HUES48 (cell line): ENCODE results near the gene MINDY4B.
"Not testable (repeated sequence)": the region's sequence is repeated elsewhere in the genome, so short reads cannot be mapped to it uniquely, and the experiment has no call there.

Experiments
- H3K27ac ChIP-seq: one replicate; pipeline ENCODE4 v1.7.0; 2013; ENCODE audit warnings: low read depth, low read length, inconsistent platforms
- H3K27me3 ChIP-seq: 2 replicates; pipeline ENCODE4 v1.6.1; 2013; ENCODE audit warnings: mild to moderate bottlenecking, low read length; ENCODE audit not compliant: control insufficient read depth, insufficient read depth
- H3K36me3 ChIP-seq: 2 replicates; pipeline ENCODE4 v1.6.1; 2013; ENCODE audit warnings: low read length; ENCODE audit not compliant: control insufficient read depth, insufficient read depth
- H3K4me1 ChIP-seq: 2 replicates; pipeline ENCODE4 v1.6.1; 2013; ENCODE audit warnings: mild to moderate bottlenecking, low read length; ENCODE audit not compliant: control insufficient read depth, insufficient read depth
- H3K4me3 ChIP-seq: 2 replicates; pipeline ENCODE4 v1.5.1; 2013; ENCODE audit warnings: mild to moderate bottlenecking, low read depth, low read length
- H3K9ac ChIP-seq: 2 replicates; pipeline ENCODE4 v1.6.1; 2013; ENCODE audit warnings: mild to moderate bottlenecking, low read depth, low read length, moderate library complexity
- H3K9me3 ChIP-seq: 2 replicates; pipeline ENCODE4 v1.6.1; 2013; ENCODE audit warnings: low read length; ENCODE audit not compliant: control insufficient read depth, insufficient read depth

Gene MINDY4B

DNA sequence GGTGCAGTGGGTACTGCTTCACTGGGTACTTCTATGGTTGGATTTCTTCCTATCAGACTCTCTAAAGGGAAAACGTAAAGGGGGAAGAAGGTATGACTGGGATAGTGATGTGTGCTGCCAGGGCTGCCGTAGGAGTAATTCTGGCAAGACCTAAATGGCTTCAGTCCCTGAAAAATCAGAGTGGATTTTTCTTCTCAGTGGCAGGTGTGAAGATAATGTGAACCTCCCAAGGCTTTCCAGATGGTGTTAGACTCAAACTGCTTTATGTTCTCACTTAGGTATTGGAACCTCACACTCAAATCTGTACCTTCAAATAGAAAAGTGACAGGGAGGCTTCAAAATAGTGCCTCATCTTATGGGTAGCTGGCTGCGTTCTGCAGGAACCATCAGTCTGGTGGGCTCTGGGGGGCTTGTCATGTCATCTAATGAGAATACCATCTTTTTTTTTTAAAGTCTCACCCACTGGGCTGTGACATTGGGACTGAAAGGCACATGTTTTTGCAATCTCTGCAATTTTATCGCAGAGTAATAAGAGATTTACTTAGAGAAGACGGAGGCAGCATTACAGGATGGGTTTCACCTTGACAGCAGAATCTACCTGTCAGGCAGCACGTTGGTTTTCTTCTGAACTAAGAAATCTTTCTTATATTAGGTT lies 28.5 kb downstream of the MINDY4B start:
- Histone ChIP-seq H3K9ac (no peak overlapping the region), H3K4me1 (no peaks in the 10 kb centered on the region), H3K36me3 (no peaks in the 10 kb centered on the region), H3K9me3 (no peaks in the 10 kb centered on the region), H3K4me3 (no peak overlapping the region), H3K27me3 (no peaks in the 10 kb centered on the region), H3K27ac (no peak overlapping the region)

DNA sequence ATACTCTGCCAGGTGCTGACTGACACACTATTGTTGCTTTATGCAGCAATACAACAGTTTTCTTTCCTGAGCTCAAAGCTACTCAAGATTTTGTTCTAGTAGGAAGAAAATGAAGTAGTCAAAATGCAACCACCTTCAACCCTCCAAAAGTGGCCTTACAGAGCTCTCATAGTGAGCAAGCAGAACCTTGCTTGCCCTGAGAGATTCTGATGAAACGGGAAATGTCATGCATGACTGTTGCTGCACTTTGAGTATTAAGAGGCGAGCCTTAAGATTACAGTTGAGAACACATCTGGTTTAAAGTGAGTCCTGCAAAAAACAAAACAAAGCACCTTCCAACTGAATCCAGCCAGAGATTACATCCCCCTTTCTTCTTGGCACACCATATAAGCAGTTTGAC lies 29.7 kb downstream of the MINDY4B start:
- Histone ChIP-seq H3K27me3 (no peaks in the 10 kb centered on the region), H3K27ac (no peak overlapping the region), H3K36me3 (no peaks in the 10 kb centered on the region), H3K9ac (no peak overlapping the region), H3K9me3 (no peaks in the 10 kb centered on the region), H3K4me1 (no peaks in the 10 kb centered on the region), H3K4me3 (no peak overlapping the region)

DNA sequence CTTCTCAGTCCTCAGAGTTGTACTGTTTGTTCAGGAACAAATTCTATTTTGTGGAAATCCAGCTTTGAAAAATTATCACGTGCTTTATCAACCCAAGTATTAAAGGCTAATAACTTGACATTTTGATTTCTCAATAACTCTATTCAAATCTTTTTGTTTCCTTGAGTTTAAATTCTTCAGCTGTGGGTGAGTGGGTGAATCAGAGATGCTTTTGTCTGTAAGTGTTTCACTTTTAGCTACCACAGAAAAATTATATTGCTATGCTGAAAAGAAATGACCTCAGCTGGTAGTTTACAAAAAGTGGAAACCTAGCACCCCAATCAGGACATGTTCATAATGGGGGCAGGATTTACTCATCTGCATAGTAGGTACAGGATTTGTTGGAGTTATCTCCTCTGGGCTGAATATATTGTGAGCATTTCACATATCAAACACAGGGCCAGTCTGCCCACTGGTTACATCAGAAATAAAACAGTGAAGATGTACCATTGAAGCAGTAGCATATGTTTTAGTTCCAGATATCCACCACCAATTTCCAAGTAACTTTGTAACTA lies 30.5 kb downstream of the MINDY4B start:
- H3K36me3 ChIP-seq, result no peaks in the 10 kb centered on the region
- no peaks in the 10 kb centered on the region for H3K9me3 ChIP-seq
- no peak overlapping the region for H3K4me3 ChIP-seq
- H3K27me3 ChIP-seq, result no peaks in the 10 kb centered on the region
- no peaks in the 10 kb centered on the region for H3K4me1 ChIP-seq
- no peak overlapping the region for H3K27ac ChIP-seq
- no peak overlapping the region for H3K9ac ChIP-seq

DNA sequence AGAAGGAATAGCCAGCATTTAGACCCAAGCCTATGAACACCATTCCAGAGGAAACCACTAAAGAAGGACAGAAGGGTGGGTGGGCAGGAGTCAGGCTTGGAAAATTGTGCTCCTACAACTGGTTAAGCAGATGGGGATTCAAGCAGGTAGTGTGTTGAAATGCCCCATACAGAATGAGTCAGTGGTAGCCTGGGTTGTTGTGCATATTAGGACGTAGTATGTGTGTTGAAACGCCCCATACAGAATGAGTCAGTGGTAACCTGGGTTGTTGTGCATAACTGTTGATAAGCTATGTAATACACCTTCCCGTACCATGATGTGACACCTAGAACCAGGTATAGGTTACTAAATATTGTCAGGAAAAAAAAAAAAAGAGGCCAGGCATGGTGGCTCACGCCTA lies 34.0 kb downstream of the MINDY4B start:
- no peak overlapping the region for H3K4me3 ChIP-seq
- no peaks in the 10 kb centered on the region for H3K36me3 ChIP-seq
- no peak overlapping the region for H3K27ac ChIP-seq
- H3K9me3 ChIP-seq, result no peaks in the 10 kb centered on the region
- H3K9ac ChIP-seq, result no peak overlapping the region
- no peaks in the 10 kb centered on the region for H3K27me3 ChIP-seq
- H3K4me1 ChIP-seq, result no peaks in the 10 kb centered on the region

DNA sequence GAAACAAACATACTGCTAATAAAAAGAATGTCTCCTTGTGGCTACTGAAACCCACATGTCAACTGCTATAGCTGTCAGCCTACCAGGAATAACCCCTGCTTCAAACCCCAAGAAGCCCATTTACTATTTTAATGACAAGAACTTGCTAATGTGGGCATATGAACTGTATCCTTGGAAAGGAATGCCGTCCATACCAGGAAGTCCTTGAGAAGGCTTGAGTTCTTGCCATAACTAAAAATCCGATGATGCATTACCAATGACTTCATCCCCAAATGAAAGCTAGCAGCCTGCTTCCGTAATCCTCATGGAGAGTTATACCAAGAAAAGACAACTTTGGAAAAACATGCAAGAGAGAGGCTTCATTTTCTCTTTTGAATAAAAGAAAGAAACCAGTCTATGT lies 34.8 kb downstream of the MINDY4B start:
- Histone ChIP-seq H3K27ac (no peak overlapping the region), H3K4me1 (no peaks in the 10 kb centered on the region; the same call in 1 of the 2 replicates), H3K27me3 (no peaks in the 10 kb centered on the region), H3K9ac (no peak overlapping the region), H3K9me3 (no peaks in the 10 kb centered on the region), H3K4me3 (no peak overlapping the region), H3K36me3 (no peaks in the 10 kb centered on the region)

DNA sequence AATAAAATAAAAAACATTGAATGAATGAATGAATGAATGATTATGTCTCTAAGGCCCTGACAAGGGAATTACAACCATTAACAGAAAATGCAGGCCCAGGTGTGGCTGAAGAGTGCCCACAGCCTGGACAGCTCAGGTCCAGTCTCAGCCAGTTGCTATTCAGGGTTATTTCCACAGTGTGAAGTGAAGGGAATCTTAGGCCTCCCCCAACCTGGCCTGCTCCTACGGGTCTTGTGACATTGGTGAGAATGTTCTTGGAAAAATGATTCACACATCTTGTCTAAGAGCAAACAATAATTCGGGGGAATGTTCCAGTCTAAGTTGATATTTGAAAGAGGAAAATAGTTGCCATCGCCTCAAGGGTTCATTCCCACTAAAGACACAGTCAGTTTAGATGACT lies 37.0 kb downstream of the MINDY4B start:
- no peaks in the 10 kb centered on the region for H3K9me3 ChIP-seq
- no peaks in the 10 kb centered on the region; the same call in 1 of the 2 replicates for H3K4me1 ChIP-seq
- no peaks in the 10 kb centered on the region for H3K27me3 ChIP-seq
- H3K9ac ChIP-seq, result no peak overlapping the region
- no peaks in the 10 kb centered on the region for H3K36me3 ChIP-seq
- H3K4me3 ChIP-seq, result no peak overlapping the region
- H3K27ac ChIP-seq, result no peak overlapping the region

DNA sequence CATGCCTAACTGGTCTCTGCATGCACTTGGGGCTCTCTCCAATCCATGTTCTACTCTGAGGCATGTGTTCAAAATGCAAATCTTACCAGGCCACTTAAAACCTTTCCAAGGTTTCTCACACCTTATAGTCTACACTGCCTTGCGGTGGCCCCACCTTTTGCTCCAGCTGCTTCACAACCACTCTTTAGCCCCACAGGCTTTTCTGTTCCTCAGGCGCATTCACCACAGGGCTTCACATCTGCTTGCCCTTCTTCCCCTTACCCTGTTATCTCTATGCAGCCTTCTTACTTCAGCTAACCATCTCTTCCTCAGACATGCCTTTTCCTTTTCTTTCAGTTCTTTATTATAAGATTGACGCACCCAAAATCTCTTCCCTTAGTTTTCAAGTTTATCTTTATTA lies 37.8 kb downstream of the MINDY4B start:
- no peaks in the 10 kb centered on the region; the same call in 1 of the 2 replicates for H3K4me1 ChIP-seq
- no peaks in the 10 kb centered on the region for H3K9me3 ChIP-seq
- H3K4me3 ChIP-seq, result no peak overlapping the region
- H3K27ac ChIP-seq, result no peak overlapping the region
- H3K9ac ChIP-seq, result no peak overlapping the region
- no peaks in the 10 kb centered on the region for H3K36me3 ChIP-seq
- H3K27me3 ChIP-seq, result no peaks in the 10 kb centered on the region

DNA sequence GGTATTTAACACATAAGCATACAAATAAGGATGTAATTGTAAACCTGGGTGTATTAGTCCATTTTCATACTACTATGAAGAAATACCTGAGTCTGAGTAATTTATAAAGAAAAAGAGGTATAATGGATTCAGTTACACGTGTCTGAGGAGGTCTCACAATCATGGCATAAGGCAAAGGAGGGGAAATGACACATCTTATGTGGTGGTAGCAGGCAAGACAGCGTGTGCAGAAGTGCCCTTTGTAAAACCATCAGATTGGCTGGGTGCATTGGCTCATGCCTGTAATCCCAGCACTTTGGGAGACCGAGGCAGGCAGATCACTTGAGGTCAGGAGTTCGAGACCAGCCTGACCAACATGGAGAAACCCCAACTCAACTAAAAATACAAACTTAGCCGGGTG lies 41.3 kb downstream of the MINDY4B start:
- not testable (repeated sequence) for H3K27me3 ChIP-seq, H3K27ac ChIP-seq

DNA sequence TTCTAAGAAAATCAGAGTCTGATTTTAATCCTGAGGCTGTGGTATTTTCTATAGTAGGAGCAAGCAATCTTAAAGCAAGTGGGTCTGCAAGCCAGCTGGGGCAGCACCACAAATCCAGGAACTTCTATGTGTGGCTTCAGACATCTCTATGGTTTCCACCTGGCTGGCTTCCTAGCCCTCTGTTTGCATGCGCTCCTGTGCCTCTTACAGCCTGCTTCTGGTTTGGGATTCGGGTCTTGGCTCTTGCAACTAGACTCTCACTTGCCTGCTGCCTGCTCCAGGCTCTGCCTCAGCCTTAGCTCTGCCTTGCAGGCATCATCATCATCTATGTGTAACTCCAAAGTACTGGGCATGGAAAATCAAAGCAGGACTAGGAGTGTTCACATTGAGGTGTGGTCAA lies 43.4 kb downstream of the MINDY4B start:
- Histone ChIP-seq H3K27me3 (no peaks in the 10 kb centered on the region), H3K4me3 (no peak overlapping the region), H3K9me3 (no peaks in the 10 kb centered on the region), H3K36me3 (no peaks in the 10 kb centered on the region), H3K4me1 (no peaks in the 10 kb centered on the region; the same call in 1 of the 2 replicates), H3K27ac (no peak overlapping the region), H3K9ac (no peak overlapping the region)

More for the DNA sequence above, 41.3 kb downstream of the MINDY4B start:
- not testable (repeated sequence) for H3K4me3 ChIP-seq, H3K9me3 ChIP-seq, H3K36me3 ChIP-seq, H3K4me1 ChIP-seq, H3K9ac ChIP-seq

DNA sequence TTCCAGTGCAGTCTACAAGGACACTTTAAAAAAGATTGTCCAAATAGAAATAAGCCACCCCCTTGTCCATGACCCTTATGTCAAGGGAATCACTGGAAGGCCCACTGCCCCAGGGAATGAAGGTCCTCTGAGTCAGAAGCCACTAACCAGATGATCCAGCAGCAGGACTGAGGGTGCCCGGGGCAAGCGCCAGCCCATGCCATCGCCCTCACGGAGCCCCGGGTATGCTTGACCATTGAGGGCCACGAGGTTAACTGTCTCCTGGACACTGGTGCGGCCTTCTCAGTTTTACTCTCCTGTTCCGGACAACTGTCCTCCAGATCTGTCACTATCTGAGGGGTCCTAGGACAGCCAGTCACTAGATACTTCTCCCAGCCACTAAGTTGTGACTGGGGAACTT lies 47.3 kb downstream of the MINDY4B start:
- H3K36me3 ChIP-seq, H3K27me3 ChIP-seq, H3K9ac ChIP-seq, H3K4me1 ChIP-seq, H3K27ac ChIP-seq, H3K9me3 ChIP-seq, H3K4me3 ChIP-seq: not testable (repeated sequence)

DNA sequence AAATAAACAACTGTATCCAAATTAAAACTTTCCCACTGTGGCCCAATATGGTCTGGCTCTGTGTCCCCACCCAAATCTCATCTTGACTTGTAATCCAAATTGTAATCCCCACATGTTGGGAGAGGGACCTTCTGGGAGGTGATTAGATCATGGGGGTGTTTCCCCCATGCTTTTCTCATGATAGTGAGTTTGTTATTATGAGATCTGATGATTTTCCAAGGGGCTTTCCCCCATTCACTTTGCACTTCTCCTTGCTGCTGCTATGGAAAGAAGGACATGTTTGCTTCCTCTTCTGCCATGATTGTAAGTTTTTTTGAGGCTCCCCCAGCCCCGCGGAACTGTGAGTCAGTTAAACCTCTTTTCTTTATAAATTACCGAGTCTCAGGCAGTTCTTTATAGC lies 55.0 kb downstream of the MINDY4B start:
- no peaks in the 10 kb centered on the region for H3K27me3 ChIP-seq
- peaks cover 20% of the 10 kb centered on the region for H3K4me1 ChIP-seq
- H3K4me3 ChIP-seq, result no peak overlapping the region
- no peaks in the 10 kb centered on the region for H3K36me3 ChIP-seq
- no peak overlapping the region for H3K27ac ChIP-seq
- no peaks in the 10 kb centered on the region for H3K9me3 ChIP-seq
- H3K9ac ChIP-seq, result no peak overlapping the region
